ENCODE measurements around the gene MYZAP.

DNA sequence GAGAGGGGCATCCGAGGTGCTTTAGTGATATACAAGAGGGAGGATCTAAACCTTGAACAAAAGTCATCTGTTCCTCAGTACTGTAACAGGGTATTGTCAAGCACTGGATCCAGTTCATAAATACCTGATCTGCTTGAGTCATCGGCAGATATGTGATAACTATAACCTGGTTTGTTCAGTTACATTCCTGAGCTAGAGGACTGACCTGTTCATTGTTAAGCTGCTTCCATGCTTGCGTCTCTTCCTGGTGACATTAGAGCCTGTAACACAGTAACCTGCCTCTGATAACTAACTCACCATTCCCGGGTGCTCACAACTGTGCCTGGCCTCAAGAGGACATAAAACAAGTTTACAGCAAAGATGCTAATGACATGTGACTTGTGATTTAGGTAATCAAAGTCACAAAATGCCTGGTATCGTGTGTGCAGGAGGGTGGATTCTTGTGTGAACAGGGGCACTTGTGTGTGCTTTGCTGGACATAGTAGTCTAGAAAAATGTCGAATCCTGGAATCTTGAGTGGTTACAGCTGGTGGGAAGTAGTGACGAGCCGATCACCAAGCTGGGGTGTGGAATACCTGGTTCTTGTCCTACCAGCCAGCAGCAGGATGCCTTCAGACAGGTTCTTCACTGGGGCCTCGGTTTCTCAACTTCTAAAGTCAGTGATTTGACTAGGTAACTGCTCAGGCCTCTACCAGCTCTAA lies 83.9 kb downstream of the MYZAP start:
- TF ChIP-seq BHLHE40 (IDR thresholded peaks at IDR 0.05; ENCODE audit: low read depth, low read length) (no peak), MYC (IDR thresholded peaks at IDR 0.05; ENCODE audit: borderline replicate concordance, low read length) (no peak), FOSL2 (IDR thresholded peaks at IDR 0.05) (no peak), FOSL2 (CRISPR knock-in tag; IDR thresholded peaks at IDR 0.05) (no peak), EP300 (IDR thresholded peaks at IDR 0.05) (no peak), HOXB5 (CRISPR knock-in tag; IDR thresholded peaks at IDR 0.05) (no peak), TP53 (CRISPR knock-in tag; IDR thresholded peaks at IDR 0.05) (no peak)
- TF ChIP-seq, protein P1, sequence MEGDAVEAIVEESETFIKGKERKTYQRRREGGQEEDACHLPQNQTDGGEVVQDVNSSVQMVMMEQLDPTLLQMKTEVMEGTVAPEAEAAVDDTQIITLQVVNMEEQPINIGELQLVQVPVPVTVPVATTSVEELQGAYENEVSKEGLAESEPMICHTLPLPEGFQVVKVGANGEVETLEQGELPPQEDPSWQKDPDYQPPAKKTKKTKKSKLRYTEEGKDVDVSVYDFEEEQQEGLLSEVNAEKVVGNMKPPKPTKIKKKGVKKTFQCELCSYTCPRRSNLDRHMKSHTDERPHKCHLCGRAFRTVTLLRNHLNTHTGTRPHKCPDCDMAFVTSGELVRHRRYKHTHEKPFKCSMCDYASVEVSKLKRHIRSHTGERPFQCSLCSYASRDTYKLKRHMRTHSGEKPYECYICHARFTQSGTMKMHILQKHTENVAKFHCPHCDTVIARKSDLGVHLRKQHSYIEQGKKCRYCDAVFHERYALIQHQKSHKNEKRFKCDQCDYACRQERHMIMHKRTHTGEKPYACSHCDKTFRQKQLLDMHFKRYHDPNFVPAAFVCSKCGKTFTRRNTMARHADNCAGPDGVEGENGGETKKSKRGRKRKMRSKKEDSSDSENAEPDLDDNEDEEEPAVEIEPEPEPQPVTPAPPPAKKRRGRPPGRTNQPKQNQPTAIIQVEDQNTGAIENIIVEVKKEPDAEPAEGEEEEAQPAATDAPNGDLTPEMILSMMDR (IDR thresholded peaks at IDR 0.05): no peak
- TF ChIP-seq, protein P2, sequence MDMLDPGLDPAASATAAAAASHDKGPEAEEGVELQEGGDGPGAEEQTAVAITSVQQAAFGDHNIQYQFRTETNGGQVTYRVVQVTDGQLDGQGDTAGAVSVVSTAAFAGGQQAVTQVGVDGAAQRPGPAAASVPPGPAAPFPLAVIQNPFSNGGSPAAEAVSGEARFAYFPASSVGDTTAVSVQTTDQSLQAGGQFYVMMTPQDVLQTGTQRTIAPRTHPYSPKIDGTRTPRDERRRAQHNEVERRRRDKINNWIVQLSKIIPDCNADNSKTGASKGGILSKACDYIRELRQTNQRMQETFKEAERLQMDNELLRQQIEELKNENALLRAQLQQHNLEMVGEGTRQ (IDR thresholded peaks at IDR 0.05): no peak
